ENCODE results near the gene HSD17B12. TPM values are rescaled to one million over a fixed set of nuclear protein-coding genes. Genes with fewer than 3 reads are reported as not detected.

HSD17B12 gene
- total and polyA plus RNA-seq, 2 of the 8 experiments (the other 6 are each of a cell fraction or from before 2014, with no cell fraction given) = 46.0 to 121 TPM

- no peak for FAIRE-seq
- no peak overlapping the region for H2BK20ac ChIP-seq (ENCODE audit: low read length)
Measured at GRCh38 chr11:43818220-43818619, 137.7 kb downstream of the HSD17B12 start.

More at GRCh38 chr11:43818220-43818619, 137.7 kb downstream of the HSD17B12 start:
- no peaks in the 10 kb centered on the region for H3K79me1 ChIP-seq (ENCODE audit: low read depth, low read length)
- peaks cover 0 to 10% (median 7%) of the 10 kb centered on the region in 4 experiments; a peak in 5 of 8 replicates for H3K36me3 ChIP-seq (ENCODE audit: control insufficient read depth in 2 of 4, insufficient read depth in 4 of 4, low read length in 3 of 4)
- CTCF ChIA-PET (ENCODE audit: partially characterized antibody) = interaction anchor here (1.0 kb wide), 1 partner anchor 33 kb away, joined by 3 read pairs; no protein-coding TSS in a partner anchor
- TF ChIP-seq, protein P1, sequence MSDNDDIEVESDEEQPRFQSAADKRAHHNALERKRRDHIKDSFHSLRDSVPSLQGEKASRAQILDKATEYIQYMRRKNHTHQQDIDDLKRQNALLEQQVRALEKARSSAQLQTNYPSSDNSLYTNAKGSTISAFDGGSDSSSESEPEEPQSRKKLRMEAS (IDR thresholded peaks at IDR 0.05) = no peak
- TF ChIP-seq JUND (IDR thresholded peaks at IDR 0.05; ENCODE audit: low read length) (no peak), RAD21 (IDR thresholded peaks at IDR 0.05 in 1 of 2, conservative IDR thresholded peaks at IDR 0.05 in 1 of 2; ENCODE audit: low read depth in 2 of 2, low read length in 2 of 2) (no peak), POU5F1 (IDR thresholded peaks at IDR 0.05; ENCODE audit: low read depth, low read length) (no peak), SUZ12 (IDR thresholded peaks at IDR 0.05; ENCODE audit: low read length) (no peak), SP1 (IDR thresholded peaks at IDR 0.05; ENCODE audit: low read depth, low read length) (no peak), GTF2F1 (IDR thresholded peaks at IDR 0.05; ENCODE audit: borderline replicate concordance, low read depth, low read length) (no peak), NANOG (IDR thresholded peaks at IDR 0.05; ENCODE audit: insufficient read depth, low read depth, low read length, poor library complexity, severe bottlenecking) (no peak), JUN (IDR thresholded peaks at IDR 0.05; ENCODE audit: low read depth, low read length) (no peak), CTBP2 (IDR thresholded peaks at IDR 0.05; ENCODE audit: borderline replicate concordance, insufficient read depth, insufficient read length, low read length) (no peak), GABPA (IDR thresholded peaks at IDR 0.05; ENCODE audit: borderline replicate concordance, insufficient read depth, low read length) (no peak), EP300 (IDR thresholded peaks at IDR 0.05; ENCODE audit: borderline replicate concordance in 1 of 2, low read depth in 2 of 2, low read length in 2 of 2) (no peak), SRF (IDR thresholded peaks at IDR 0.05; ENCODE audit: low read depth, low read length) (no peak)
- no peak overlapping the region for H4K8ac ChIP-seq (ENCODE audit: extremely low read depth, insufficient read depth, low read length)
- H3K27ac ChIP-seq (ENCODE audit: low read depth, low read length) = no peak overlapping the region
- H3K14ac ChIP-seq (ENCODE audit: insufficient read length) = no peak overlapping the region
- H3K27me3 ChIP-seq (replicated peaks in 1 of 4; ENCODE audit: control insufficient read depth in 3 of 4, extremely low read depth in 1 of 4, insufficient read depth in 3 of 4, low read length in 3 of 4) = peaks cover 0 to 1% (median 0%) of the 10 kb centered on the region in 4 experiments; a peak in 1 of 7 replicates
- H3K4me1 ChIP-seq (replicated peaks in 1 of 4; ENCODE audit: control insufficient read depth in 3 of 4, insufficient read depth in 4 of 4, low read length in 3 of 4) = no peaks in the 10 kb centered on the region
- no peaks in the 10 kb centered on the region for H3K9me3 ChIP-seq (ENCODE audit: insufficient read depth in 2 of 2, low read depth in 1 of 2, low read length in 1 of 2)
- no peak overlapping the region for H4K5ac ChIP-seq (ENCODE audit: insufficient read length, low read depth, low read length)
- no peak overlapping the region for H2AFZ ChIP-seq (ENCODE audit: low read length)
- no peaks in the 10 kb centered on the region for H3K23me2 ChIP-seq (ENCODE audit: low read depth, low read length)
- H3K4ac ChIP-seq (replicated peaks; ENCODE audit: insufficient read length, low read depth, low read length) = no peak overlapping the region
- H4K91ac ChIP-seq (replicated peaks; ENCODE audit: insufficient read length, low read length) = no peak overlapping the region
- DNase-seq (ENCODE audit: low read depth in 1 of 2, low spot score in 2 of 2) = no peak
- H3K18ac ChIP-seq (ENCODE audit: extremely low read depth, low read length) = no peak overlapping the region
- no peak overlapping the region for H2BK15ac ChIP-seq (ENCODE audit: low read length)
- no peak overlapping the region for H2BK12ac ChIP-seq (ENCODE audit: low read depth, low read length)
- no peak overlapping the region for H3K4me2 ChIP-seq (ENCODE audit: insufficient read depth in 1 of 2, low read depth in 2 of 2, low read length in 2 of 2)
- no peak overlapping the region for H3K56ac ChIP-seq (replicated peaks; ENCODE audit: insufficient read length, low read depth, low read length)
- H3K79me2 ChIP-seq (ENCODE audit: control insufficient read depth in 1 of 2, insufficient read depth in 2 of 2, low read length in 2 of 2) = no peaks in the 10 kb centered on the region
- POLR2A ChIA-PET (ENCODE audit: partially characterized antibody) = no interaction called here
- no peak overlapping the region for H2BK5ac ChIP-seq (ENCODE audit: low read depth, low read length)
- H2BK120ac ChIP-seq (replicated peaks; ENCODE audit: low read depth, low read length) = no peak overlapping the region
- H3K23ac ChIP-seq (ENCODE audit: insufficient read length) = no peak overlapping the region
- no peak overlapping the region for H3K9ac ChIP-seq (replicated peaks in 1 of 4; ENCODE audit: extremely low read depth in 1 of 4, low read depth in 3 of 4, low read length in 3 of 4)
- no peaks in the 10 kb centered on the region for H4K20me1 ChIP-seq (replicated peaks in 1 of 2; ENCODE audit: control insufficient read depth in 1 of 2, insufficient read depth in 2 of 2, low read length in 2 of 2)
- no peak overlapping the region for H2AK5ac ChIP-seq (ENCODE audit: low read depth, low read length)
- WGBS, 2 experiments (ENCODE audit: extremely low coverage in 1 of 2, insufficient coverage in 1 of 2, insufficient read length in 1 of 2, insufficient replicate concordance in 2 of 2, low coverage in 1 of 2, low lambda C conversion rate in 2 of 2, missing lambda C conversion rate in 1 of 2) = 92% methylated on average over 1 of the region's 1 CpG; no CpG with 5 or more reads in 1 of the 2 experiments
- no peak overlapping the region for H3K4me3 ChIP-seq (ENCODE audit: extremely low read depth in 1 of 4, insufficient read depth in 2 of 4, low read depth in 3 of 4, low read length in 4 of 4)

Measured in H1 (cell line).